ENCODE results near the gene TDRD12. TPM values are rescaled to one million over a fixed set of nuclear protein-coding genes. Genes with fewer than 3 reads are reported as not detected.
"Not testable (repeated sequence)": the region's sequence is repeated elsewhere in the genome, so short reads cannot be mapped to it uniquely, and the experiment has no call there.

Gene TDRD12
- total RNA-seq, 1 donor from 2014 or later, result 0.07 TPM

DNA sequence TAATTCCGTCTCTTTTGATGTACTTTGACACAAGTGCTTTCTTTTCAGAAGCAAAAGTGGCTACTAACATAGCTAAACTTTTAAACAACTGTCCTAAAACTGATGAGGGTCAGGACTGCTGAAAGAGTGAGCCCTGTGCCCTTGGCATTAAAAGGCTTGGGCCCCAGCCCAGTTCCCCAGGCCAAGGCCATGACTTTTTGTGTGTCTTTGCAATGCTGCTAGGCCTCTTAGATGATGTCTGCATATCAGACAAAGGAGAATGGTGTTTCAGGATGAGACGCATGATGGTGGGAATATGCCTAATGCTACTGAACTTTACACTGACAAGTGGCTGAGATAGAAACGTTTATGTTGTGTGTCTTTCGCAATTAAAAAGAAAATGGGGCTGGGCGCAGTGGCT is 112.0 kb downstream of the TDRD12 start:
- Histone ChIP-seq H3K4me1 (no peaks in the 10 kb centered on the region), H3K9ac (no peak overlapping the region), H3K27ac (no peak overlapping the region), H3F3A (ENCODE audit: low read depth) (no peaks in the 10 kb centered on the region), H3K9me3 (ENCODE audit: low read depth) (no peaks in the 10 kb centered on the region), H3K79me2 (ENCODE audit: low read depth) (no peaks in the 10 kb centered on the region), H4K20me1 (ENCODE audit: low read depth) (no peaks in the 10 kb centered on the region), H3K4me3 (no peak overlapping the region), H3K36me3 (no peaks in the 10 kb centered on the region), H3K4me2 (no peak overlapping the region), H2AFZ (replicated peaks) (no peak overlapping the region), H3K27me3 (no peaks in the 10 kb centered on the region)
- H3K4me1 Mint-ChIP-seq, result peaks cover 2% of the 10 kb centered on the region
- peaks cover 4% of the 10 kb centered on the region for H3K27me3 Mint-ChIP-seq (ENCODE audit: insufficient read depth, low read depth)
- no peak overlapping the region for H3K4me3 Mint-ChIP-seq
- no peak for DNase-seq (ENCODE audit: low spot score)
- H3K9me3 Mint-ChIP-seq, result no peaks in the 10 kb centered on the region
- no peaks in the 10 kb centered on the region for H3K36me3 Mint-ChIP-seq
- TF ChIP-seq, protein P1, sequence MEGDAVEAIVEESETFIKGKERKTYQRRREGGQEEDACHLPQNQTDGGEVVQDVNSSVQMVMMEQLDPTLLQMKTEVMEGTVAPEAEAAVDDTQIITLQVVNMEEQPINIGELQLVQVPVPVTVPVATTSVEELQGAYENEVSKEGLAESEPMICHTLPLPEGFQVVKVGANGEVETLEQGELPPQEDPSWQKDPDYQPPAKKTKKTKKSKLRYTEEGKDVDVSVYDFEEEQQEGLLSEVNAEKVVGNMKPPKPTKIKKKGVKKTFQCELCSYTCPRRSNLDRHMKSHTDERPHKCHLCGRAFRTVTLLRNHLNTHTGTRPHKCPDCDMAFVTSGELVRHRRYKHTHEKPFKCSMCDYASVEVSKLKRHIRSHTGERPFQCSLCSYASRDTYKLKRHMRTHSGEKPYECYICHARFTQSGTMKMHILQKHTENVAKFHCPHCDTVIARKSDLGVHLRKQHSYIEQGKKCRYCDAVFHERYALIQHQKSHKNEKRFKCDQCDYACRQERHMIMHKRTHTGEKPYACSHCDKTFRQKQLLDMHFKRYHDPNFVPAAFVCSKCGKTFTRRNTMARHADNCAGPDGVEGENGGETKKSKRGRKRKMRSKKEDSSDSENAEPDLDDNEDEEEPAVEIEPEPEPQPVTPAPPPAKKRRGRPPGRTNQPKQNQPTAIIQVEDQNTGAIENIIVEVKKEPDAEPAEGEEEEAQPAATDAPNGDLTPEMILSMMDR (IDR thresholded peaks at IDR 0.05), result no peak
- TF ChIP-seq EZH2phosphoT487 (IDR thresholded peaks at IDR 0.05) (no peak), EZH2 (IDR thresholded peaks at IDR 0.05) (no peak)
- no peak overlapping the region for H3K27ac Mint-ChIP-seq

DNA sequence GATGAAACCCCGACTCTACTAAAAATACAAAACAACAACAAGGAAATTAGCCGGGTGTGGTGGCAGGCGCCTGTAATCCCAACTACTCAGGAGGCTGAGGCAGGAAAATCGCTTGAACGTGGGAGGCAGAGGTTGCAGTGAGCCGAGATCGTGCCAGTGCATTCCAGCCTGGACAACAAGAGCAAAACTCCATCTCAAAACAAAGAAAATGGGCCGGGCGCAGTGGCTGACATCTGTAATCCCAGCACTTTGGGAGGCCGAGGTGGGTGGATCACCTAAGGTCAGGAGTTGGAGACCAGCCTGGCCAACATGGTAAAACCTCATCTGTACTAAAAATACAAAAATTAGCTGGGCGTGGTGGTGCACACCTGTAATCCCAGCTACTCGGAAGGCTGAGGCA is 112.5 kb downstream of the TDRD12 start:
- not testable (repeated sequence) for H3K9ac ChIP-seq; H3K27ac Mint-ChIP-seq; H3K4me1 Mint-ChIP-seq; H3F3A ChIP-seq (ENCODE audit: low read depth); H2AFZ ChIP-seq (replicated peaks); H3K27ac ChIP-seq; H3K36me3 Mint-ChIP-seq; H3K4me1 ChIP-seq; H3K9me3 Mint-ChIP-seq; DNase-seq (ENCODE audit: low spot score); H3K4me3 Mint-ChIP-seq; H3K9me3 ChIP-seq (ENCODE audit: low read depth); H3K79me2 ChIP-seq (ENCODE audit: low read depth); H3K4me2 ChIP-seq; H4K20me1 ChIP-seq (ENCODE audit: low read depth); H3K36me3 ChIP-seq; H3K4me3 ChIP-seq; H3K27me3 Mint-ChIP-seq (ENCODE audit: insufficient read depth, low read depth); H3K27me3 ChIP-seq

DNA sequence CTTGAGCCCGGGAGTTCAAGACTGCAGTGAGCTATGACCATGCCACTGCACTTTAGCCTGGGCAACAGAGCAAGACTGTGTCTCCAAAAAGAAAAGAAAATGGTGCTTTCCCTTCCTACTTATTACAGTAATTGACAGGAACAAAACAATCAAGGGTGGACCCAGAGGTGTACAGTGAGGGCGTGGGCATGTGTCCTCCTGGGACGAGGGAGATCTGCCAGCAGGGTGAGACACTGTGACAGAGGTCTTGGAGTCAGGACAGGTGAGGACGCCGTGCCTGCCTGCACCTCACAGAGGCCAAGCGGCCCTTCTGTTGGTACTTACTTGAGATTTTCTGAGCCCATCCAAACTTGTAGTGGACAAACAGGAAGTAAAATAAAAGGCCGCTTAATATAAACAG is 113.3 kb downstream of the TDRD12 start:
- not testable (repeated sequence) for H3K36me3 Mint-ChIP-seq

DNA sequence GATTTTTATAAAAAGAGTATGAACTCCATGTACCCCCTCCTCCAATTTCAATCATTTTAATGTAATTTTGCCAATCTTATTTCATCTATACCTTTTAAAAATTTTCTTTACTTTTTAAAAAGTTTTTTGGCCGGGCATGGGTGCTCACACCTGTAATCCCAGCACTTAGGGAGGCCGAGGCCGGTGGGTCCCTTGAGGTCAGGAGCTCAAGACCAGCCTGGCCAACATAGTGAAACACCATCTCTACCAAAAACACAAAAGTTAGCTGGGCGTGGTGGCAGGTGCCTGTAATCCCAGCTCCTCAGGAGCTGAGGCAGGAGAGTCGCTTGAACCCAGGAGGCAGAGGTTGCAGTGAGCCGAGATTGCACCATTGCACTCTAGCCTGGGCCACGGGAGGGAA is 113.8 kb downstream of the TDRD12 start:
- H3K27me3 ChIP-seq; H3K36me3 ChIP-seq; H3K27ac ChIP-seq; H3K9me3 ChIP-seq (ENCODE audit: low read depth); H3K27ac Mint-ChIP-seq; H3K9ac ChIP-seq; H3K4me1 Mint-ChIP-seq; H3F3A ChIP-seq (ENCODE audit: low read depth); DNase-seq (ENCODE audit: low spot score); H3K79me2 ChIP-seq (ENCODE audit: low read depth); H3K4me2 ChIP-seq; H3K4me3 Mint-ChIP-seq; H3K36me3 Mint-ChIP-seq; H3K27me3 Mint-ChIP-seq (ENCODE audit: insufficient read depth, low read depth); H4K20me1 ChIP-seq (ENCODE audit: low read depth); H3K4me1 ChIP-seq; H3K9me3 Mint-ChIP-seq; H3K4me3 ChIP-seq; H2AFZ ChIP-seq (replicated peaks): not testable (repeated sequence)

More for the DNA sequence above, 113.3 kb downstream of the TDRD12 start:
- not testable (repeated sequence) for H3K27ac ChIP-seq; H3K79me2 ChIP-seq (ENCODE audit: low read depth); H3K4me3 Mint-ChIP-seq; H2AFZ ChIP-seq (replicated peaks); H3F3A ChIP-seq (ENCODE audit: low read depth); H3K9ac ChIP-seq; H3K9me3 Mint-ChIP-seq; H3K4me1 Mint-ChIP-seq; H3K9me3 ChIP-seq (ENCODE audit: low read depth); H3K27me3 Mint-ChIP-seq (ENCODE audit: insufficient read depth, low read depth); H4K20me1 ChIP-seq (ENCODE audit: low read depth); H3K4me2 ChIP-seq; H3K36me3 ChIP-seq; H3K4me3 ChIP-seq; H3K27me3 ChIP-seq; DNase-seq (ENCODE audit: low spot score); H3K4me1 ChIP-seq; H3K27ac Mint-ChIP-seq

DNA sequence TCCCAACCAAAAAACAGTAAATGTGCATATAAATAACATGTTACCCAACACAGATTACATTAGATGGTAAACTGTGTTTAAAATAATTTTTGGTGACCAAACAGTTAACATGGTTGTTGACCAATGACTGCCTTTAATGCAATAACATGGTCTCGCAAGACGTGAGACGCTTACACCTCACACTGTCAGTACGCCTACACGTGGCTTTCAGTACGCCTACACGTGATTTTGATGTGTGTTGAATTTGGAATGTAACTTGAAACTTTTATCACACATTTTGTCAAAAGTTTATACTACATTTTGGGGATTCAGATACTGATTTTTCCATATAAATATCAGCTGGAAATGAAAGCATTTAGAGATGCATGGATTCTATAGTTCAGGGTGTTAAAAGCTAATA is 118.0 kb downstream of the TDRD12 start:
- TF ChIP-seq, protein P1 (IDR thresholded peaks at IDR 0.05), result no peak
- TF ChIP-seq EZH2phosphoT487 (IDR thresholded peaks at IDR 0.05) (no peak), EZH2 (IDR thresholded peaks at IDR 0.05) (no peak)
- H3F3A ChIP-seq (ENCODE audit: low read depth), result no peaks in the 10 kb centered on the region
- no peaks in the 10 kb centered on the region for H3K9me3 ChIP-seq (ENCODE audit: low read depth)
- DNase-seq (ENCODE audit: low spot score), result no peak
- no peaks in the 10 kb centered on the region for H3K27me3 ChIP-seq
- Mint-ChIP-seq H3K27ac (no peak overlapping the region), H3K27me3 (ENCODE audit: insufficient read depth, low read depth) (peaks cover 4% of the 10 kb centered on the region), H3K4me3 (no peak overlapping the region), H3K9me3 (peaks cover 16% of the 10 kb centered on the region), H3K36me3 (peaks cover 4% of the 10 kb centered on the region), H3K4me1 (no peaks in the 10 kb centered on the region)
- H3K79me2 ChIP-seq (ENCODE audit: low read depth), result no peaks in the 10 kb centered on the region
- H3K4me2 ChIP-seq, result no peak overlapping the region
- H2AFZ ChIP-seq (replicated peaks), result no peak overlapping the region
- no peaks in the 10 kb centered on the region for H3K36me3 ChIP-seq
- H4K20me1 ChIP-seq (ENCODE audit: low read depth), result no peaks in the 10 kb centered on the region
- H3K9ac ChIP-seq, result no peak overlapping the region
- no peaks in the 10 kb centered on the region for H3K4me1 ChIP-seq
- H3K27ac ChIP-seq, result no peak overlapping the region
- no peak overlapping the region for H3K4me3 ChIP-seq
